Keratinocyte (primary cell): ENCODE measurements around the gene CBFA2T3. TPM values are rescaled to one million over a fixed set of nuclear protein-coding genes. Genes with fewer than 3 reads are reported as not detected.
"Not testable (repeated sequence)": the region's sequence is repeated elsewhere in the genome, so short reads cannot be mapped to it uniquely, and the experiment has no call there.

Source experiments
- DNase-seq: peaks from one replicate; pipeline ENCODE4 v3.0.0-alpha.2; 2011; ENCODE audit warnings: low read depth, missing footprints, low spot score
- FAIRE-seq: peaks from 2 replicates; lab custom pipeline; 2011; peaks lifted over from hg19 to GRCh38; lab: Jason Lieb, UNC
- H2AFZ ChIP-seq: 2 replicates; pipeline ENCODE4 v1.6.0; 2012; ENCODE audit warnings: low read length, control low read depth, inconsistent platforms; ENCODE audit not compliant: control insufficient read depth
- H3K27ac ChIP-seq: 2 replicates; pipeline ENCODE4 v1.5.1; 2011; ENCODE audit warnings: low read length; ENCODE audit not compliant: control insufficient read depth, insufficient read depth
- H3K27me3 ChIP-seq: 3 replicates; pipeline ENCODE4 v1.6.0; 2011; ENCODE audit warnings: low read length; ENCODE audit not compliant: control insufficient read depth, insufficient read depth; ENCODE audit errors: extremely low read depth
- H3K36me3 ChIP-seq, 2 experiments: 2 replicates in 1 of 2; 3 replicates in 1 of 2; pipeline ENCODE4 v1.5.1; 2011; ENCODE audit warnings: low read length in 2 of 2, mild to moderate bottlenecking in 1 of 2; ENCODE audit not compliant: control insufficient read depth in 2 of 2, insufficient read depth in 2 of 2; ENCODE audit errors: extremely low read depth in 1 of 2
- H3K4me1 ChIP-seq: 3 replicates; pipeline ENCODE4 v1.5.1; 2011; ENCODE audit warnings: low read length; ENCODE audit not compliant: control insufficient read depth, insufficient read depth; ENCODE audit errors: extremely low read depth
- H3K4me2 ChIP-seq: 3 replicates; pipeline ENCODE4 v1.6.0; 2011; ENCODE audit warnings: low read depth, low read length; ENCODE audit not compliant: control insufficient read depth, insufficient read depth; ENCODE audit errors: extremely low read depth
- H3K4me3 ChIP-seq, 3 experiments: fragments of 200-600 bp in 1 of 3; sonication (generic) in 1 of 3; 2 replicates in 2 of 3; 3 replicates in 1 of 3; pipeline ENCODE4 v1.5.1; 2011 to 2016; ENCODE audit warnings: low read length in 3 of 3, mild to moderate bottlenecking in 3 of 3, control low read depth in 2 of 3, inconsistent platforms in 1 of 3, low read depth in 1 of 3, mixed read lengths in 1 of 3, mixed run types in 1 of 3, moderate library complexity in 1 of 3; ENCODE audit not compliant: control insufficient read depth in 2 of 3, insufficient read depth in 2 of 3; ENCODE audit errors: extremely low read depth in 1 of 3
- H3K79me2 ChIP-seq: 2 replicates; pipeline ENCODE4 v1.6.0; 2012; ENCODE audit warnings: low read length; ENCODE audit not compliant: control insufficient read depth, insufficient read depth
- H3K9ac ChIP-seq: 3 replicates; pipeline ENCODE4 v1.6.0; 2011; ENCODE audit warnings: low read length; ENCODE audit not compliant: control insufficient read depth, insufficient read depth; ENCODE audit errors: extremely low read depth
- H3K9me1 ChIP-seq: 3 replicates; pipeline ENCODE4 v1.6.0; 2011; ENCODE audit warnings: low read length; ENCODE audit not compliant: control insufficient read depth, insufficient read depth; ENCODE audit errors: extremely low read depth
- H3K9me3 ChIP-seq: 2 replicates; pipeline ENCODE4 v1.5.1; 2012; ENCODE audit warnings: low read depth, low read length; ENCODE audit not compliant: control insufficient read depth
- H4K20me1 ChIP-seq: 3 replicates; pipeline ENCODE4 v1.6.0; 2011; ENCODE audit warnings: low read length; ENCODE audit not compliant: control insufficient read depth, insufficient read depth; ENCODE audit errors: extremely low read depth
- CTCF ChIP-seq, 3 experiments: IDR thresholded peaks in 1 of 3; conservative IDR thresholded peaks in 1 of 3; optimal IDR thresholded peaks in 1 of 3; 2 replicates in 2 of 3; 3 replicates in 1 of 3; pipeline versions ENCODE3 to v1.5.1; 2011; ENCODE audit warnings: low read length in 3 of 3, mild to moderate bottlenecking in 3 of 3, moderate library complexity in 2 of 3, control low read depth in 1 of 3, inconsistent platforms in 1 of 3; ENCODE audit not compliant: insufficient read depth in 2 of 3; ENCODE audit errors: extremely low read depth in 1 of 3
- EZH2 ChIP-seq: IDR thresholded peaks from one replicate; pipeline ENCODE4 v1.6.1; 2012; ENCODE audit warnings: inconsistent platforms, mild to moderate bottlenecking, low read length, moderate library complexity
- dilution Hi-C: fragments of 300-500 bp; cut with MboI; formaldehyde crosslinking; loops from one replicate; pipeline ENCODE4 v1.7.0; 2020; ENCODE audit warnings: low sequenced_read_pairs; ENCODE audit not compliant: extremely low pct_ligation_motif_present
- polyA plus RNA-seq, 5 experiments: library from polyadenylated mRNA; depleted of rRNA in 3 of 5; stranded (reverse) in 3 of 5; stranded (forward) in 1 of 5; unstranded in 1 of 5; fragments of >200 nt; gene quantifications; 1 replicate in 1 of 5; 2 replicates in 3 of 5; 3 replicates in 1 of 5; pipeline versions ENCODE4 v1.2.1 to v1.2.3, GENCODE V29; 2011 to 2012; ENCODE audit warnings: missing spikeins in 2 of 5, low read depth in 1 of 5, low replicate concordance in 1 of 5

CBFA2T3 gene
- polyA plus RNA-seq, 1 donor (not counting 4 experiments of a cell fraction or from before 2014, with no cell fraction given): 0.08 TPM

- Histone ChIP-seq H3K9ac (no peak overlapping the region), H2AFZ (no peak overlapping the region), H3K4me2 (no peak overlapping the region), H3K27ac (no peak overlapping the region), H3K4me1 (no peaks in the 10 kb centered on the region), H3K4me3 (no peak overlapping the region), H3K79me2 (no peaks in the 10 kb centered on the region), H4K20me1 (no peaks in the 10 kb centered on the region), H3K36me3 (no peaks in the 10 kb centered on the region), H3K9me1 (no peaks in the 10 kb centered on the region), H3K9me3 (no peaks in the 10 kb centered on the region), H3K27me3 (peaks cover 23% of the 10 kb centered on the region)
- dilution Hi-C loops: no loop called here
- DNase-seq: no peak
- TF ChIP-seq CTCF (optimal IDR thresholded peaks at IDR 0.05 in 1 of 3, IDR thresholded peaks at IDR 0.05 in 1 of 3, conservative IDR thresholded peaks at IDR 0.05 in 1 of 3; ENCODE audit: extremely low read depth in 1 of 3, insufficient read depth in 2 of 3, low read length in 3 of 3) (no peak), EZH2 (no peak)
- no peak for FAIRE-seq
These were observed 26.8 kb upstream of the CBFA2T3 start for GRCh38 chr16:89003831-89004208.

- Histone ChIP-seq H3K79me2 (no peaks in the 10 kb centered on the region), H3K4me2 (no peak overlapping the region), H3K9me3 (peaks cover 1% of the 10 kb centered on the region), H3K4me1 (no peaks in the 10 kb centered on the region), H3K9me1 (no peaks in the 10 kb centered on the region), H3K4me3 (no peak overlapping the region), H3K36me3 (no peaks in the 10 kb centered on the region), H3K27ac (no peak overlapping the region), H3K9ac (no peak overlapping the region), H3K27me3 (peaks cover 23% of the 10 kb centered on the region), H2AFZ (no peak overlapping the region), H4K20me1 (no peaks in the 10 kb centered on the region)
- dilution Hi-C loops: no loop called here
- FAIRE-seq: no peak
- TF ChIP-seq CTCF (optimal IDR thresholded peaks at IDR 0.05 in 1 of 3, IDR thresholded peaks at IDR 0.05 in 1 of 3, conservative IDR thresholded peaks at IDR 0.05 in 1 of 3; ENCODE audit: extremely low read depth in 1 of 3, insufficient read depth in 2 of 3, low read length in 3 of 3) (no peak), EZH2 (no peak)
- DNase-seq: no peak
These were observed 26.1 kb upstream of the CBFA2T3 start for GRCh38 chr16:89002851-89003830.

- peaks cover 23% of the 10 kb centered on the region for H3K27me3 ChIP-seq
- not testable (repeated sequence) for H3K4me1 ChIP-seq
These were observed 25.1 kb upstream of the CBFA2T3 start for GRCh38 chr16:89002081-89002480.

More at GRCh38 chr16:89002081-89002480, 25.1 kb upstream of the CBFA2T3 start:
- H3K36me3 ChIP-seq, H3K9ac ChIP-seq, H3K9me3 ChIP-seq, H4K20me1 ChIP-seq, H3K4me2 ChIP-seq, H2AFZ ChIP-seq, dilution Hi-C loops, H3K9me1 ChIP-seq, H3K4me3 ChIP-seq, FAIRE-seq, H3K79me2 ChIP-seq, DNase-seq, H3K27ac ChIP-seq: not testable (repeated sequence)
